HCT116 (cell line): ENCODE results near the gene ACBD6. TPM values are rescaled to one million over a fixed set of nuclear protein-coding genes. Genes with fewer than 3 reads are reported as not detected.

Experiments
- ATAC-seq: fragments of 200-7000 bp; cut with Tn5 transposase; 2 replicates; pipeline ENCODE4 v1.9.1; 2020; ENCODE audit warnings: mild to moderate bottlenecking, moderate library complexity
- BruUV-seq: library from RNA; stranded (reverse); fragments of 400-500 nt; replicated peaks from 2 replicates; lab custom pipeline; 2021; lab: Mats Ljungman, UMichigan
- CTCF ChIA-PET: fragments of 300-600 bp; sonication (Branson Sonifier 250); formaldehyde crosslinking; loops from one replicate; lab custom pipeline; 2021; ENCODE audit warnings: antibody characterized with exemption; lab: Charles Lee
- POLR2A ChIA-PET: fragments of 300-600, 350-600 bp; sonication (Branson Sonifier 250); formaldehyde crosslinking; loops from one replicate; lab custom pipeline; 2021; ENCODE audit warnings: antibody characterized with exemption; lab: Charles Lee
- RAD21 ChIA-PET, 2 experiments: fragments of 300-600 bp; sonication (Branson Sonifier 250); formaldehyde crosslinking; loops; one replicate each; lab custom pipeline; 2023; ENCODE audit warnings: low total read pairs in 2 of 2; ENCODE audit not compliant: uncharacterized antibody in 2 of 2, unreplicated experiment in 2 of 2, low non-redundant PET in 1 of 2; lab: Charles Lee
- DNase-seq: peaks from one replicate; pipeline ENCODE4 v3.0.0-alpha.2; 2010; ENCODE audit warnings: low read depth, low spot score
- H2AFZ ChIP-seq: fragments of 200-600 bp; shearing (Covaris generic), sonication (generic); 2 replicates; pipeline ENCODE4 v1.6.1; 2017; ENCODE audit warnings: low read depth, mixed run types, mixed read lengths, antibody characterized with exemption, low read length; ENCODE audit not compliant: poor library complexity, severe bottlenecking
- H3K27ac ChIP-seq: 2 replicates; pipeline ENCODE4 v1.5.1; 2012; ENCODE audit warnings: low read depth, low read length
- H3K27me3 ChIP-seq: fragments of 200-600 bp; sonication (generic); 2 replicates; pipeline ENCODE4 v1.6.1; 2016; ENCODE audit warnings: mixed run types, low read length, mixed read lengths; ENCODE audit not compliant: insufficient read depth
- H3K36me3 ChIP-seq, 2 experiments: fragments of 200-500 bp in 1 of 2; fragments of 200-600 bp in 1 of 2; sonication (Bioruptor generic) in 1 of 2; sonication (generic) in 1 of 2; 2 replicates each; pipeline versions ENCODE4 v1.5.1 to v1.6.1; 2014 to 2016; ENCODE audit warnings: low read length in 2 of 2, inconsistent platforms in 1 of 2, mixed read lengths in 1 of 2, mixed run types in 1 of 2; ENCODE audit not compliant: insufficient read depth in 2 of 2, control insufficient read depth in 1 of 2
- H3K4me1 ChIP-seq, 2 experiments: fragments of 200-600 bp in 1 of 2; sonication (generic) in 1 of 2; 2 replicates each; pipeline versions ENCODE4 v1.5.1 to v1.6.1; 2012 to 2017; ENCODE audit warnings: low read length in 2 of 2, inconsistent platforms in 1 of 2, mild to moderate bottlenecking in 1 of 2, mixed read lengths in 1 of 2, mixed run types in 1 of 2, moderate library complexity in 1 of 2; ENCODE audit not compliant: insufficient read depth in 2 of 2, control insufficient read depth in 1 of 2
- H3K4me2 ChIP-seq: fragments of 200-600 bp; sonication (generic); 2 replicates; pipeline ENCODE4 v1.6.1; 2017; ENCODE audit warnings: mixed run types, low read length, mixed read lengths
- H3K4me3 ChIP-seq, 2 experiments: fragments of 200-600 bp in 1 of 2; sonication (generic) in 1 of 2; replicated peaks in 1 of 2; 2 replicates each; pipeline ENCODE4 v1.5.1; 2011 to 2016; ENCODE audit warnings: low read length in 2 of 2, control low read depth in 1 of 2, low read depth in 1 of 2, mild to moderate bottlenecking in 1 of 2, mixed read lengths in 1 of 2, mixed run types in 1 of 2
- H3K79me2 ChIP-seq: fragments of 200-600 bp; sonication (generic); 2 replicates; pipeline ENCODE4 v1.6.1; 2017; ENCODE audit warnings: mild to moderate bottlenecking, mixed run types, low read length, moderate library complexity, mixed read lengths; ENCODE audit not compliant: insufficient read depth
- H3K9ac ChIP-seq: fragments of 200-600 bp; sonication (generic); 2 replicates; pipeline ENCODE4 v1.6.1; 2016; ENCODE audit warnings: low read length, mixed read lengths
- H3K9me2 ChIP-seq: fragments of 200-600 bp; sonication (generic), shearing (Covaris generic); 2 replicates; pipeline ENCODE4 v1.6.1; 2017; ENCODE audit warnings: mixed run types, mild to moderate bottlenecking, moderate library complexity; ENCODE audit not compliant: insufficient read depth
- H3K9me3 ChIP-seq, 2 experiments: fragments of 200-500 bp in 1 of 2; fragments of 200-600 bp in 1 of 2; sonication (Bioruptor generic) in 1 of 2; sonication (generic) in 1 of 2; 2 replicates each; pipeline ENCODE4 v1.6.1; 2014 to 2017; ENCODE audit warnings: low read length in 2 of 2, mixed read lengths in 2 of 2, inconsistent platforms in 1 of 2, low read depth in 1 of 2, mild to moderate bottlenecking in 1 of 2, mixed run types in 1 of 2, moderate library complexity in 1 of 2; ENCODE audit not compliant: control insufficient read depth in 1 of 2, insufficient read depth in 1 of 2
- H4K20me1 ChIP-seq: fragments of 200-600 bp; sonication (generic), shearing (Covaris generic); 2 replicates; pipeline ENCODE4 v1.6.1; 2017; ENCODE audit warnings: mixed run types, mild to moderate bottlenecking, moderate library complexity; ENCODE audit not compliant: insufficient read depth
- CBX3 ChIP-seq: IDR thresholded peaks from 2 replicates; pipeline ENCODE4 v1.6.1; 2012; ENCODE audit warnings: low read depth
- CEBPB ChIP-seq: IDR thresholded peaks from 2 replicates; pipeline ENCODE4 v1.6.1; 2012; ENCODE audit warnings: low read depth
- EGR1 ChIP-seq: IDR thresholded peaks from 2 replicates; pipeline ENCODE4 v1.6.1; 2012; ENCODE audit warnings: low read depth
- EZH2 ChIP-seq: fragments of 200-600 bp; sonication (generic); IDR thresholded peaks from 2 replicates; pipeline ENCODE4 v1.6.1; 2017; ENCODE audit warnings: antibody characterized with exemption, mixed run types
- FOSL1 ChIP-seq: IDR thresholded peaks from 2 replicates; pipeline ENCODE4 v1.6.1; 2012; ENCODE audit warnings: low read depth
- JUND ChIP-seq: IDR thresholded peaks from 2 replicates; pipeline ENCODE4 v1.6.1; 2012
- POLR2AphosphoS5 ChIP-seq: IDR thresholded peaks from 2 replicates; pipeline ENCODE4 v1.6.1; 2011; ENCODE audit warnings: mild to moderate bottlenecking, low read depth, low read length, moderate library complexity
- SIN3A ChIP-seq: IDR thresholded peaks from 2 replicates; pipeline ENCODE4 v1.6.1; 2012; ENCODE audit warnings: low read depth
- SP1 ChIP-seq: IDR thresholded peaks from 2 replicates; pipeline ENCODE4 v1.6.1; 2012; ENCODE audit warnings: low read depth
- SRF ChIP-seq: IDR thresholded peaks from 2 replicates; pipeline ENCODE4 v1.6.1; 2012; ENCODE audit warnings: low read depth
- TCF7L2 ChIP-seq: IDR thresholded peaks from 2 replicates; pipeline ENCODE4 v1.7.0; 2011; ENCODE audit warnings: borderline replicate concordance, inconsistent platforms; ENCODE audit not compliant: insufficient read depth, insufficient read length; ENCODE audit errors: extremely low read depth
- YY1 ChIP-seq: IDR thresholded peaks from 2 replicates; pipeline ENCODE4 v1.6.1; 2011; ENCODE audit warnings: low read length, low read depth, moderate library complexity, mild to moderate bottlenecking; ENCODE audit not compliant: insufficient replicate concordance; ENCODE audit errors: extremely low read depth
- ZFX ChIP-seq: fragments of 450-650 bp; IDR thresholded peaks from 2 replicates; pipeline ENCODE4 v1.6.1; 2017
- ZNF274 ChIP-seq: fragments of 200-500 bp; sonication (Bioruptor generic); IDR thresholded peaks from 2 replicates; pipeline ENCODE4 v1.6.1; 2014; ENCODE audit warnings: mild to moderate bottlenecking, low read depth, low read length, inconsistent platforms
- intact Hi-C: fragments of 100-400 bp; cut with micrococcal nuclease; formaldehyde crosslinking; loops from 2 replicates; pipeline ENCODE4 v1.10.0; 2022
- total RNA-seq: library from RNA; stranded (reverse); gene quantifications from one replicate; pipeline ENCODE4 v1.2.1, GENCODE V29; 2021; ENCODE audit not compliant: unreplicated experiment
- TF ChIP-seq, protein P1 (sequence below): IDR thresholded peaks from 2 replicates; pipeline ENCODE4 v1.6.1; 2011; ENCODE audit warnings: mild to moderate bottlenecking, low read length, moderate library complexity; ENCODE audit not compliant: insufficient replicate concordance; ENCODE audit errors: extremely low read depth
- TF ChIP-seq, protein P2 (sequence below): IDR thresholded peaks from 2 replicates; pipeline ENCODE4 v1.6.1; 2012; ENCODE audit warnings: low read depth
- TF ChIP-seq, protein P3 (sequence below): IDR thresholded peaks from 2 replicates; pipeline ENCODE4 v1.6.1; 2012
- TF ChIP-seq, protein P4 (sequence below): IDR thresholded peaks from 2 replicates; pipeline ENCODE4 v1.6.1; 2012

ACBD6 gene
- total RNA-seq, 1 experiment from 2014 or later = 43.2 TPM

DNA sequence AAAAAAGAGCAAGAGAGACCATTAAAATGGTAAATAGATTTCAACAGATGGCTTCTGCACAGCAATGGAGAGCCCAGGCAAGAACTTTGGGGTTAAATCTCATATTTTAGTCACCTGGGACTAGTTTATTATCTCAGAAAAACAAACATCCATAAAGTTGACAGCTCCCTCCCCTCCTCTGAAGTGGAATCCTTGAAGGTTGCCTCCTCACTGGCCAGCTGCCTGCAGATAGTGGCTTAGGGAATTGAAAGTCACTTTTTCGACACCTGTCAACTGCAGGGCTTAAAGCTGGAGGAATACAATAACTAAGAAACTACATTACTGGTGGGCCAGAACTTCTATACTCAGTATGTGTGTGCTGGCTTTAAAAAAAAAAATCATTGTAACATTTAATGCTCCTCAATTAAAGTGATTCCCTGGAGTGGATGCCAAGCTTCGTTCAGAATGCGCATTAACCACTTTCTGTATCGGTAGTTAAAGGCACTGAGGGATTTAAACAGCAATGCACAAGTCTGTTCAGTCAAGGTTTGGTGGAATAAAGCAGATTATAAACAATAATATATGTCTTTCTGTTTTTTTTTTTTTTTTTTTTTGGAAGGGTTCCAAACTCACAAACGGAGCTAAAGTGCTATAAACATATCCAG lies 219.9 kb downstream of the ACBD6 start (continued):
- TF ChIP-seq, protein P1, sequence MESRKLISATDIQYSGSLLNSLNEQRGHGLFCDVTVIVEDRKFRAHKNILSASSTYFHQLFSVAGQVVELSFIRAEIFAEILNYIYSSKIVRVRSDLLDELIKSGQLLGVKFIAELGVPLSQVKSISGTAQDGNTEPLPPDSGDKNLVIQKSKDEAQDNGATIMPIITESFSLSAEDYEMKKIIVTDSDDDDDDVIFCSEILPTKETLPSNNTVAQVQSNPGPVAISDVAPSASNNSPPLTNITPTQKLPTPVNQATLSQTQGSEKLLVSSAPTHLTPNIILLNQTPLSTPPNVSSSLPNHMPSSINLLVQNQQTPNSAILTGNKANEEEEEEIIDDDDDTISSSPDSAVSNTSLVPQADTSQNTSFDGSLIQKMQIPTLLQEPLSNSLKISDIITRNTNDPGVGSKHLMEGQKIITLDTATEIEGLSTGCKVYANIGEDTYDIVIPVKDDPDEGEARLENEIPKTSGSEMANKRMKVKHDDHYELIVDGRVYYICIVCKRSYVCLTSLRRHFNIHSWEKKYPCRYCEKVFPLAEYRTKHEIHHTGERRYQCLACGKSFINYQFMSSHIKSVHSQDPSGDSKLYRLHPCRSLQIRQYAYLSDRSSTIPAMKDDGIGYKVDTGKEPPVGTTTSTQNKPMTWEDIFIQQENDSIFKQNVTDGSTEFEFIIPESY = no peak
- TF ChIP-seq SRF = no peak
- no peak for TF ChIP-seq SP1
- no peak for TF ChIP-seq EZH2
- TF ChIP-seq POLR2AphosphoS5 = no peak
- no peak for TF ChIP-seq SIN3A
- no peak for TF ChIP-seq YY1
- no peak for TF ChIP-seq ZFX
- TF ChIP-seq CEBPB = no peak
- no peak for TF ChIP-seq EGR1
- TF ChIP-seq ZNF274 = no peak

DNA sequence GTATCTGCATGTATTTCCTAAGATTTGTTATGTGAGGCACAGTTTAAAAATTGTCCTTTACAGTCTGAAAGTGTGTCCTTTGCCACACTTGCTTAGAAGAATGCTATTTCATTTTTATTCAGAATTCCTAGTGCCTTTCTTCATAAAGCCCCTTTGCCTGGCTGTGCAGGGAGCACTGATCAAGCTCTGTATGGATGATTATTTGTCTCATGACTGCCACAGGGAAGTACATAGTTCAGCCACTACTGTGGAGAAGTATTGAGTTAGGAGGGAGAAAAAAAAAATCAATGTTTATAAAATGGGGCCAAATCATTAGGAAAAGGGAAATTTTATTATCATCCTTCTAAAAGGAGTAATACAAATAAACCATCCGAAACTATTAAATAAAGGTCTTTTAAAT lies 220.9 kb downstream of the ACBD6 start:
- no peak for ATAC-seq
- BruUV-seq = no TSS peak
- H3K36me3 ChIP-seq = no peaks in the 10 kb centered on the region
- H3K4me3 ChIP-seq = no peak overlapping the region
- no peaks in the 10 kb centered on the region; the same call in 1 of the 2 replicates for H4K20me1 ChIP-seq
- H3K4me2 ChIP-seq = no peak overlapping the region
- RAD21 ChIA-PET = no interaction called here
- intact Hi-C loops = no loop called here
- H3K4me1 ChIP-seq = no peaks in the 10 kb centered on the region
- H2AFZ ChIP-seq = no peak overlapping the region
- CTCF ChIA-PET = no interaction called here
- no peak overlapping the region for H3K27ac ChIP-seq
- no peaks in the 10 kb centered on the region for H3K9me2 ChIP-seq
- no peak for DNase-seq
- no peak overlapping the region for H3K9ac ChIP-seq
- no peaks in the 10 kb centered on the region for H3K27me3 ChIP-seq
- no peaks in the 10 kb centered on the region for H3K9me3 ChIP-seq
- no peaks in the 10 kb centered on the region for H3K79me2 ChIP-seq
- POLR2A ChIA-PET = no interaction called here
- TF ChIP-seq SP1 (no peak), JUND (no peak), SRF (no peak), SIN3A (no peak), EGR1 (no peak), ZFX (no peak), CEBPB (no peak), CBX3 (no peak), TCF7L2 (no peak), FOSL1 (no peak)
- TF ChIP-seq, protein P2, sequence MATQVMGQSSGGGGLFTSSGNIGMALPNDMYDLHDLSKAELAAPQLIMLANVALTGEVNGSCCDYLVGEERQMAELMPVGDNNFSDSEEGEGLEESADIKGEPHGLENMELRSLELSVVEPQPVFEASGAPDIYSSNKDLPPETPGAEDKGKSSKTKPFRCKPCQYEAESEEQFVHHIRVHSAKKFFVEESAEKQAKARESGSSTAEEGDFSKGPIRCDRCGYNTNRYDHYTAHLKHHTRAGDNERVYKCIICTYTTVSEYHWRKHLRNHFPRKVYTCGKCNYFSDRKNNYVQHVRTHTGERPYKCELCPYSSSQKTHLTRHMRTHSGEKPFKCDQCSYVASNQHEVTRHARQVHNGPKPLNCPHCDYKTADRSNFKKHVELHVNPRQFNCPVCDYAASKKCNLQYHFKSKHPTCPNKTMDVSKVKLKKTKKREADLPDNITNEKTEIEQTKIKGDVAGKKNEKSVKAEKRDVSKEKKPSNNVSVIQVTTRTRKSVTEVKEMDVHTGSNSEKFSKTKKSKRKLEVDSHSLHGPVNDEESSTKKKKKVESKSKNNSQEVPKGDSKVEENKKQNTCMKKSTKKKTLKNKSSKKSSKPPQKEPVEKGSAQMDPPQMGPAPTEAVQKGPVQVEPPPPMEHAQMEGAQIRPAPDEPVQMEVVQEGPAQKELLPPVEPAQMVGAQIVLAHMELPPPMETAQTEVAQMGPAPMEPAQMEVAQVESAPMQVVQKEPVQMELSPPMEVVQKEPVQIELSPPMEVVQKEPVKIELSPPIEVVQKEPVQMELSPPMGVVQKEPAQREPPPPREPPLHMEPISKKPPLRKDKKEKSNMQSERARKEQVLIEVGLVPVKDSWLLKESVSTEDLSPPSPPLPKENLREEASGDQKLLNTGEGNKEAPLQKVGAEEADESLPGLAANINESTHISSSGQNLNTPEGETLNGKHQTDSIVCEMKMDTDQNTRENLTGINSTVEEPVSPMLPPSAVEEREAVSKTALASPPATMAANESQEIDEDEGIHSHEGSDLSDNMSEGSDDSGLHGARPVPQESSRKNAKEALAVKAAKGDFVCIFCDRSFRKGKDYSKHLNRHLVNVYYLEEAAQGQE = no peak
- TF ChIP-seq, protein P3, sequence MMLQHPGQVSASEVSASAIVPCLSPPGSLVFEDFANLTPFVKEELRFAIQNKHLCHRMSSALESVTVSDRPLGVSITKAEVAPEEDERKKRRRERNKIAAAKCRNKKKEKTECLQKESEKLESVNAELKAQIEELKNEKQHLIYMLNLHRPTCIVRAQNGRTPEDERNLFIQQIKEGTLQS = no peak
- TF ChIP-seq, protein P4, sequence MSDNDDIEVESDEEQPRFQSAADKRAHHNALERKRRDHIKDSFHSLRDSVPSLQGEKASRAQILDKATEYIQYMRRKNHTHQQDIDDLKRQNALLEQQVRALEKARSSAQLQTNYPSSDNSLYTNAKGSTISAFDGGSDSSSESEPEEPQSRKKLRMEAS = no peak
